IPS DF 4.7 (cell line): ENCODE results near the gene RIGI.
"Not testable (repeated sequence)": the region's sequence is repeated elsewhere in the genome, so short reads cannot be mapped to it uniquely, and the experiment has no call there.

ENCODE experiments used
- DNase-seq: peaks from one replicate; pipeline ENCODE4 v3.0.0-alpha.2; 2013; ENCODE audit warnings: low spot score; ENCODE audit errors: extremely low read depth

RIGI gene

GRCh38 chr9:32533336-32533735 is 7.3 kb upstream of the RIGI start:
- DNase-seq: no peak

- DNase-seq: no peak
Measured at GRCh38 chr9:32526707-32527048, 682 bp upstream of the RIGI start.

GRCh38 chr9:32525709-32526030 is 326 bp downstream of the RIGI start:
- no peak for DNase-seq

GRCh38 chr9:32524892-32525708 is 896 bp downstream of the RIGI start:
- no peak for DNase-seq

GRCh38 chr9:32524558-32524891 is 1.5 kb downstream of the RIGI start:
- DNase-seq: not testable (repeated sequence)

- no peak for DNase-seq
Measured at GRCh38 chr9:32523910-32524309, 2.1 kb downstream of the RIGI start.

- no peak for DNase-seq
Measured at GRCh38 chr9:32518276-32518675, 7.7 kb downstream of the RIGI start.

- no peak for DNase-seq
Measured at GRCh38 chr9:32516241-32516640, 9.8 kb downstream of the RIGI start.

GRCh38 chr9:32508728-32509127 is 17.3 kb downstream of the RIGI start:
- no peak for DNase-seq

- no peak for DNase-seq
Measured at GRCh38 chr9:32503008-32503407, 23.0 kb downstream of the RIGI start.

- no peak for DNase-seq
Measured at GRCh38 chr9:32502464-32502863, 23.5 kb downstream of the RIGI start.

GRCh38 chr9:32501868-32502267 is 24.1 kb downstream of the RIGI start:
- no peak for DNase-seq

GRCh38 chr9:32500768-32501167 is 25.2 kb downstream of the RIGI start:
- DNase-seq: no peak

GRCh38 chr9:32497921-32498320 is 28.1 kb downstream of the RIGI start:
- no peak for DNase-seq

GRCh38 chr9:32490601-32491000 is 35.4 kb downstream of the RIGI start:
- no peak for DNase-seq

GRCh38 chr9:32487981-32488380 is 38.0 kb downstream of the RIGI start:
- DNase-seq: no peak

GRCh38 chr9:32486839-32487562 is 39.0 kb downstream of the RIGI start:
- no peak for DNase-seq

GRCh38 chr9:32483343-32483742 is 42.7 kb downstream of the RIGI start:
- no peak for DNase-seq
